Transverse colon (tissue), 4 donors: ENCODE measurements around the gene ZC3H18.

Experiments used
- POLR2A ChIP-seq: fragments of 450-650 bp; IDR thresholded peaks from one replicate; pipeline ENCODE4 v1.6.1; 2016; ENCODE audit warnings: antibody characterized with exemption, mild to moderate bottlenecking, moderate library complexity
- POLR2AphosphoS5 ChIP-seq, 3 donors: sonication (generic); formaldehyde crosslinking; IDR thresholded peaks; one replicate each; pipeline ENCODE4 v1.6.1; 2016; ENCODE audit warnings: antibody characterized with exemption in 3 of 3
- TF ChIP-seq, protein P1 (sequence below), 5 experiments: fragments of 200-600 bp in 3 of 5; fragments of 450-650 bp in 2 of 5; sonication (generic) in 3 of 5; IDR thresholded peaks; 1 replicate in 2 of 5; 2 replicates in 3 of 5; pipeline ENCODE4 v1.5.1; 2016 to 2017; ENCODE audit warnings: antibody characterized with exemption in 5 of 5, inconsistent platforms in 3 of 5, mild to moderate bottlenecking in 2 of 5, moderate library complexity in 1 of 5

DNA sequence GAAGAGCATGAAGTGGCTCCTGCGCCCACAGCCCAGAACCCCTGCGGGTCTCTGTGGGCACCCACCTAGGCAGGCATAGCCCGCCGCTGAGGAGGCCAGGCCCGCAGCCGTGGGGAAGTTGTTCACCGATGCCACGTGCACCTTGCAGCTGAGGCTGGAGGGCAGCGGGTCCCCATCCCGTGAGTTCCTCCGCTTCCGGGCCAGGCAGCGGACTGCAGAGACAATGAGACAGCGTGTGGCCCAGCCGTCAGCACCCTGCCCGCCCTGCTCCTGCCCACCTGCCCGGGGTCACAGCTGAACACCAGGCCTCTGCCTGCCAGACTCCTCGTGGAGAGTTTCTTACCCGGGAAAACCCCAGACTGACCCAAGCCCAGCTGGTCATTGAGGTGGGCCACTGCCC lies 87.2 kb downstream of the ZC3H18 start:
- TF ChIP-seq, protein P1, sequence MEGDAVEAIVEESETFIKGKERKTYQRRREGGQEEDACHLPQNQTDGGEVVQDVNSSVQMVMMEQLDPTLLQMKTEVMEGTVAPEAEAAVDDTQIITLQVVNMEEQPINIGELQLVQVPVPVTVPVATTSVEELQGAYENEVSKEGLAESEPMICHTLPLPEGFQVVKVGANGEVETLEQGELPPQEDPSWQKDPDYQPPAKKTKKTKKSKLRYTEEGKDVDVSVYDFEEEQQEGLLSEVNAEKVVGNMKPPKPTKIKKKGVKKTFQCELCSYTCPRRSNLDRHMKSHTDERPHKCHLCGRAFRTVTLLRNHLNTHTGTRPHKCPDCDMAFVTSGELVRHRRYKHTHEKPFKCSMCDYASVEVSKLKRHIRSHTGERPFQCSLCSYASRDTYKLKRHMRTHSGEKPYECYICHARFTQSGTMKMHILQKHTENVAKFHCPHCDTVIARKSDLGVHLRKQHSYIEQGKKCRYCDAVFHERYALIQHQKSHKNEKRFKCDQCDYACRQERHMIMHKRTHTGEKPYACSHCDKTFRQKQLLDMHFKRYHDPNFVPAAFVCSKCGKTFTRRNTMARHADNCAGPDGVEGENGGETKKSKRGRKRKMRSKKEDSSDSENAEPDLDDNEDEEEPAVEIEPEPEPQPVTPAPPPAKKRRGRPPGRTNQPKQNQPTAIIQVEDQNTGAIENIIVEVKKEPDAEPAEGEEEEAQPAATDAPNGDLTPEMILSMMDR (IDR thresholded peaks at IDR 0.05), result no peak
- no peak for TF ChIP-seq POLR2A
- no peak for TF ChIP-seq POLR2AphosphoS5 (IDR thresholded peaks at IDR 0.05)
